H1 (cell line): Measurements from ENCODE around the gene SH2B2. TPM values are rescaled to one million over a fixed set of nuclear protein-coding genes. Genes with fewer than 3 reads are reported as not detected.

Experiments used
- ATF3 ChIP-seq: IDR thresholded peaks from 2 replicates; pipeline ENCODE4 v1.6.1; 2011; ENCODE audit warnings: low read depth, mild to moderate bottlenecking, low read length; ENCODE audit not compliant: insufficient read depth
- JUN ChIP-seq: IDR thresholded peaks from 2 replicates; pipeline ENCODE4 v1.6.1; 2011; ENCODE audit warnings: low read depth, mild to moderate bottlenecking, improper control_type of control experiment, low read length
- RFX5 ChIP-seq: IDR thresholded peaks from 2 replicates; pipeline ENCODE4 v1.6.1; 2011; ENCODE audit warnings: low read depth, low read length, improper control_type of control experiment, borderline replicate concordance
- RNF2 ChIP-seq: fragments of 200-900, 300-1000 bp; sonication (generic); IDR thresholded peaks from 2 replicates; pipeline ENCODE4 v1.7.1; 2016; ENCODE audit warnings: borderline replicate concordance, low read depth, mild to moderate bottlenecking, antibody characterized with exemption, low read length; ENCODE audit not compliant: poor library complexity, severe bottlenecking; ENCODE audit errors: missing control alignments
- SIX5 ChIP-seq: IDR thresholded peaks from 2 replicates; pipeline ENCODE4 v1.6.1; 2011; ENCODE audit warnings: mild to moderate bottlenecking, low read depth, low read length
- SP4 ChIP-seq: IDR thresholded peaks from 2 replicates; pipeline ENCODE4 v1.6.1; 2012; ENCODE audit warnings: low read length, inconsistent platforms
- polyA plus RNA-seq, 7 experiments: library from polyadenylated mRNA; depleted of rRNA in 3 of 7; stranded (reverse) in 5 of 7; unstranded in 2 of 7; fragments of >200 nt in 5 of 7; fragments of 200-250 nt in 2 of 7; gene quantifications; 1 replicate in 5 of 7; 2 replicates in 1 of 7; 4 replicates in 1 of 7; pipeline versions ENCODE4 v1.2.1 to v1.2.3, GENCODE V29; 2011 to 2013; ENCODE audit warnings: missing spikeins in 2 of 7, mixed read lengths in 2 of 7
- total RNA-seq: library from RNA; stranded (reverse); fragmentation: NEBNext Ultra II Directional; extraction: Animal tissue kit (Norgen Biotek cat#: 25700); gene quantifications from 2 replicates; pipeline ENCODE4 v1.2.1, GENCODE V29; 2021

The SH2B2 gene
- total and polyA plus RNA-seq, 2 of the 8 experiments (the other 6 are each of a cell fraction or from before 2014, with no cell fraction given), result 11.5 to 18.7 TPM

- TF ChIP-seq JUN, result no peak
- TF ChIP-seq ATF3, result no peak
- no peak for TF ChIP-seq RNF2
- no peak for TF ChIP-seq RFX5
- TF ChIP-seq SP4, result no peak
- no peak for TF ChIP-seq SIX5
Observed at GRCh38 chr7:102291916-102292267, 5.2 kb downstream of the SH2B2 start (continued).
